ENCODE data around the gene TTC39B.

DNA sequence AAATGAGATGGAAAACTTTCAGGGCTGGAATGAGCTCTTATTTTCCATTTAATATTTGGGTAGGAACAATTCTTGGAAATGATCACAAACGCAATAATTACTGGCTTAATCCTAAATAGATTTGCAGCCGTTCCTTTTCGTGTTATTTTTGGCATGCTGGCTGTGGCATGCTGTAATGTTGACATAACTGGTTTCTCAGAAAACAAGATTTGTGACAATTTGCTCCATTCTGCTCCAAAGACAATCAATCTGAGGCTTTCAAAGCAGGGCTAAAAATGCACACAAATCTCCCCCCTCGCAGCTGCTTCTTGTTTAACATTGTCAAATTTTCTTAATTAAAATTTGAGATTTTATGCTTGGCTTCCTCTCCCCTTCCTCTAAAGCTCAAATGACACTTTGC, 151.2 kb downstream of the TTC39B start:
- no peak for TF ChIP-seq POLR2A (IDR thresholded peaks at IDR 0.05)
- TF ChIP-seq, protein P1, sequence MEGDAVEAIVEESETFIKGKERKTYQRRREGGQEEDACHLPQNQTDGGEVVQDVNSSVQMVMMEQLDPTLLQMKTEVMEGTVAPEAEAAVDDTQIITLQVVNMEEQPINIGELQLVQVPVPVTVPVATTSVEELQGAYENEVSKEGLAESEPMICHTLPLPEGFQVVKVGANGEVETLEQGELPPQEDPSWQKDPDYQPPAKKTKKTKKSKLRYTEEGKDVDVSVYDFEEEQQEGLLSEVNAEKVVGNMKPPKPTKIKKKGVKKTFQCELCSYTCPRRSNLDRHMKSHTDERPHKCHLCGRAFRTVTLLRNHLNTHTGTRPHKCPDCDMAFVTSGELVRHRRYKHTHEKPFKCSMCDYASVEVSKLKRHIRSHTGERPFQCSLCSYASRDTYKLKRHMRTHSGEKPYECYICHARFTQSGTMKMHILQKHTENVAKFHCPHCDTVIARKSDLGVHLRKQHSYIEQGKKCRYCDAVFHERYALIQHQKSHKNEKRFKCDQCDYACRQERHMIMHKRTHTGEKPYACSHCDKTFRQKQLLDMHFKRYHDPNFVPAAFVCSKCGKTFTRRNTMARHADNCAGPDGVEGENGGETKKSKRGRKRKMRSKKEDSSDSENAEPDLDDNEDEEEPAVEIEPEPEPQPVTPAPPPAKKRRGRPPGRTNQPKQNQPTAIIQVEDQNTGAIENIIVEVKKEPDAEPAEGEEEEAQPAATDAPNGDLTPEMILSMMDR (IDR thresholded peaks at IDR 0.05), result no peak
